Chondrocyte (in vitro differentiated cells): Measurements from ENCODE around the gene NHLRC4. TPM values are rescaled to one million over a fixed set of nuclear protein-coding genes. Genes with fewer than 3 reads are reported as not detected.

ENCODE experiments used
- DNase-seq: peaks from one replicate; pipeline ENCODE4 v3.0.0; 2021; ENCODE audit warnings: mixed read lengths, low spot score
- H3K27ac Mint-ChIP-seq: one replicate; pipeline ENCODE4 v1.8.0; 2021; ENCODE audit warnings: mild to moderate bottlenecking, moderate library complexity, mixed read lengths; ENCODE audit not compliant: unreplicated experiment
- H3K27me3 Mint-ChIP-seq: 2 replicates; pipeline ENCODE4 v1.8.0; 2021; ENCODE audit warnings: low read depth, mixed read lengths
- H3K36me3 Mint-ChIP-seq: 2 replicates; pipeline ENCODE4 v1.8.0; 2021; ENCODE audit warnings: low read depth, mixed read lengths
- H3K4me1 Mint-ChIP-seq: 2 replicates; pipeline ENCODE4 v1.8.0; 2021; ENCODE audit warnings: low read depth, mild to moderate bottlenecking, mixed read lengths
- H3K4me3 Mint-ChIP-seq: one replicate; pipeline ENCODE4 v1.8.0; 2021; ENCODE audit warnings: mild to moderate bottlenecking, moderate library complexity, mixed read lengths; ENCODE audit not compliant: unreplicated experiment
- H3K9me3 Mint-ChIP-seq: 2 replicates; pipeline ENCODE4 v1.8.0; 2021; ENCODE audit warnings: low read depth, mixed read lengths
- total RNA-seq: library from RNA; stranded (reverse); gene quantifications from 3 replicates; pipeline ENCODE4 v1.2.1, GENCODE V29; 2021
- TF ChIP-seq, protein P1 (sequence below): fragments of 200-600 bp; sonication (generic); IDR thresholded peaks from 2 replicates; pipeline ENCODE4 v1.5.0; 2021; ENCODE audit warnings: antibody characterized with exemption, mild to moderate bottlenecking, moderate library complexity

Gene NHLRC4
- total RNA-seq, 1 donor from 2014 or later: not detected

DNA sequence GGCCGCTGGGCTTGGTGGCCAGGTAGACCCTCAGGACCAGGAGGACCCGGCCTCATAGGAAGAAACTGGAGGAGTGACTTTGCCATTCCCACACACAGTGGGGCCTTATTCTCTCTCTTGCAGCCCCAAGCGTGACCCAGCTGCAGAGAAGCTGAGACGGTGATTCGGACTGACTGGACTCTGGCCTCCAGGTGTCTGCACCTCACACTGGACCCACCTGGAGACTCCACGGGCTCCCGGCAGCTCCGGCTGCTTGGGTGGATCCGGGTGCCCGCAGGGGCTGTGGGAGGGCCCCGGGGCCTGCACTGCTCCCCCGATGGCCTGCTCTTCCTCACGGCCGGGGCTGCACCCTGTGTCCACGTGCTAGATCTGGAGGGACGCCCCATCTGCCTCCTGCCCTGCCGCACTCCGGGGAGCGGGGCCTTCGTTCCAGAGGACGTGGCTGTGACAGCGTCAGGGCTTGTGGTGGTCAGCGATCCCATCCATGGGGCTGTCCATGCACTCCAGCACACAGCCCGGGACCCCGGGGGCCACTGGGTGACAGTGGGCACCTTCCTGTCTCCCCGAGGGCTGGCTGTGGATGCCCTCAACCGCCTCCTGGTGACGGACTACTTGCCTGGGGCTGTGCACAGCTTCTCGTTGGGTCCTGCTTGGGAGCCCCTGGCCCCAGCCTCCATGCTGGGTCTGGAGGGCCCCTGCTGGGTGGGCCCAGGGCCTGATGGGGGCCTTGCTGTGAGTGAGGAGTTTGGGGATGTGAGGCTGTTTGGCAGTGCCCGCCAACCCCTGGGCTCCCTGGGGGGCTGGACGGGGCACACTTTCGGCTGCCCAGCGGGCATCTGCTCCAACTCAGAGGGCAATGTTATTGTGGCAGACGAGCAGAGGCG lies 810 bp downstream of the NHLRC4 start:
- no peaks in the 10 kb centered on the region for H3K9me3 Mint-ChIP-seq
- peaks cover 27% of the 10 kb centered on the region for H3K4me1 Mint-ChIP-seq
- no peak overlapping the region for H3K27ac Mint-ChIP-seq
- no peaks in the 10 kb centered on the region for H3K36me3 Mint-ChIP-seq
- no peak overlapping the region for H3K4me3 Mint-ChIP-seq
- H3K27me3 Mint-ChIP-seq: no peaks in the 10 kb centered on the region
- DNase-seq: no peak
- TF ChIP-seq, protein P1, sequence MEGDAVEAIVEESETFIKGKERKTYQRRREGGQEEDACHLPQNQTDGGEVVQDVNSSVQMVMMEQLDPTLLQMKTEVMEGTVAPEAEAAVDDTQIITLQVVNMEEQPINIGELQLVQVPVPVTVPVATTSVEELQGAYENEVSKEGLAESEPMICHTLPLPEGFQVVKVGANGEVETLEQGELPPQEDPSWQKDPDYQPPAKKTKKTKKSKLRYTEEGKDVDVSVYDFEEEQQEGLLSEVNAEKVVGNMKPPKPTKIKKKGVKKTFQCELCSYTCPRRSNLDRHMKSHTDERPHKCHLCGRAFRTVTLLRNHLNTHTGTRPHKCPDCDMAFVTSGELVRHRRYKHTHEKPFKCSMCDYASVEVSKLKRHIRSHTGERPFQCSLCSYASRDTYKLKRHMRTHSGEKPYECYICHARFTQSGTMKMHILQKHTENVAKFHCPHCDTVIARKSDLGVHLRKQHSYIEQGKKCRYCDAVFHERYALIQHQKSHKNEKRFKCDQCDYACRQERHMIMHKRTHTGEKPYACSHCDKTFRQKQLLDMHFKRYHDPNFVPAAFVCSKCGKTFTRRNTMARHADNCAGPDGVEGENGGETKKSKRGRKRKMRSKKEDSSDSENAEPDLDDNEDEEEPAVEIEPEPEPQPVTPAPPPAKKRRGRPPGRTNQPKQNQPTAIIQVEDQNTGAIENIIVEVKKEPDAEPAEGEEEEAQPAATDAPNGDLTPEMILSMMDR: no peak

DNA sequence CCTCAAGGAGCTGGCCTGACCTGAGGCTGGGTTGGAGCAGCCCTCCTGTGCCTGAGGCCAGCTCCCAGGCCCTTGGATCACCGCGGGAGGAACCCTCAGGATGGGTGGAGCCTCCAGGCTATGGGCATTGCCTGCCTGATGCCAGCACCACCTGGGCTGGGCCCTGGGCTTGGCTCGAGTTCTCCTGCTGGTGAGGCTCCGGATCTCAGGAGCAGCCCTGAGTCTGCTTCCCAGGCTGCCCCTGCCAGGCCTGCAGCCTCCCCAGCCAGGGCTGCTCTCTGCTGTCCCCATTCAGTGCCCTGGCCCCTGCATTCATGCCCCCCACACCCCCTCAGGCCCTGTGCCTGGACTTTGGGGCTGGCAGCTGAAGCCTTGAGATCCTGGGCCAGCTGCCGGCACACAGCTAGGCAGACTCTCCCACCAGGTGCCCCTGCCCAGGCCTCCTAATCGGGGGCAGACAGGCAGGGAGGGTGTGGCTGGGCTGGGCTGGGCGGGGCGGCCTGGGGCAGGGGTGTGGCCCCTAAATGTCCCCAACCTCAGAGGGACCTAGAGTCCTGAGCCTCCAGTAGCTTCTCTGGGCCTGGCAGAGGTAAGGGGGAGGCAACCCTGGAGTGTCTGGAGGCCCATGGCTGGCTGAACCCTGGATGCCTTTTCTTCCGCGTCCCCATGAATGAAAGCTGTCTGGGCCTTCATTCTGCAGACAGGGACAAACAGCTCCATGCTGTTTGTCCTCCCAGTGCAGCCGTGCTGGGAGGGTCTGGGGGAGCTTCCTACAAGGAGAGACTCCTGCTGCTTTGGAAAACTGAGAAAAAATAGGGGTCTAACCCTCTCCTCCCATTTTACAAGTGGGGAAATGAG lies 1.8 kb downstream of the NHLRC4 start:
- no peaks in the 10 kb centered on the region for H3K9me3 Mint-ChIP-seq
- TF ChIP-seq, protein P1: no peak
- no peak for DNase-seq
- H3K27me3 Mint-ChIP-seq: no peaks in the 10 kb centered on the region
- peak overlapping the region; percentile 76 for H3K4me3 Mint-ChIP-seq
- peaks cover 27% of the 10 kb centered on the region for H3K4me1 Mint-ChIP-seq
- H3K36me3 Mint-ChIP-seq: no peaks in the 10 kb centered on the region
- peak overlapping the region; percentile 41 for H3K27ac Mint-ChIP-seq

DNA sequence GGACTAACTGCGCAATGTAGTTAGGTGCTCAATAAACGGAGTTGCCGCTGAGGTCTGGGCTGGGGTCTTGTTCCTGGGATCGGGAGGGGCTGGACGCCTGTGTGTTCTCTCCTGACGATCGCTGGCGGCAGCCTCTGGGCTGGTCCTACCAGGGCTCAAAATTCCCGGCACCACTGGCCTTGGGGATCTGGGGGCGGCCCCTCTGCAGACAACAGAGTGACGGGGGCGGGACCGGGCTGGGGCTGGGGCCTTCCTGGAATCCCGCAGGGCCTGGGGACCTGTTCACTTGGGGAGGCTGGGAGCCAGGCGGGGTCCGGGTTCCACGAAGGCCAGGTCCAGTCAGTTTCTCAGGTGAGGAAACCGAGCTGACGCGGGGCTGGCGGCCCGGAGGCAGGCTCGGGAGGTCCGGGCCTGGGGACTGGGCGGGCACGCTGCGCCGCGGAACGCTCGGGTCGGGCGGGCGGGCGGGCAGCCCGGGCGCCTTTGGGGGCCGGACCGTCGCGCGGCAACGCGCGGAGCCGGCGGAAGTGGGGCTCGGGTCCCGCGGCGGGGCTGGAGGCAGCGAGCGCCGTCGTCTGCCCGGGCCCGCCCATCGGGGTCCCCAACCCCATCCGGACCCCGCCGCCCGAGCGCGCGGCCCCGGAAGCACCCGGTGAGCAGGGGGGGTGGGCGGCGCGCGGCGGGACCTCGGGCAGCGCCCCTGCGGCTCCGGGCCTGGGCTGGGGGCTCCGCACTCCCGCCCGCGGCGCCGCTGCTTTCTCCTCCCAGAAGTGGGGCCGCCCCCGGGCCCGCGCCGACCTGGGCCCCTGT lies 2.8 kb downstream of the NHLRC4 start, which contains the start of gene PIGQ:
PIGQ (plus strand) TSS at position 524 of the 810 bp plus-strand sequence. CDS start 4,107 bp downstream, outside the sequence.
- TF ChIP-seq, protein P1: no peak
- Mint-ChIP-seq H3K27me3 (no peaks in the 10 kb centered on the region), H3K36me3 (no peaks in the 10 kb centered on the region), H3K27ac (peak within 1 kb of the TSS; percentile 87), H3K9me3 (no peaks in the 10 kb centered on the region), H3K4me1 (peaks cover 27% of the 10 kb centered on the region), H3K4me3 (peak within 1 kb of the TSS; percentile 80)
- no peak for DNase-seq

DNA sequence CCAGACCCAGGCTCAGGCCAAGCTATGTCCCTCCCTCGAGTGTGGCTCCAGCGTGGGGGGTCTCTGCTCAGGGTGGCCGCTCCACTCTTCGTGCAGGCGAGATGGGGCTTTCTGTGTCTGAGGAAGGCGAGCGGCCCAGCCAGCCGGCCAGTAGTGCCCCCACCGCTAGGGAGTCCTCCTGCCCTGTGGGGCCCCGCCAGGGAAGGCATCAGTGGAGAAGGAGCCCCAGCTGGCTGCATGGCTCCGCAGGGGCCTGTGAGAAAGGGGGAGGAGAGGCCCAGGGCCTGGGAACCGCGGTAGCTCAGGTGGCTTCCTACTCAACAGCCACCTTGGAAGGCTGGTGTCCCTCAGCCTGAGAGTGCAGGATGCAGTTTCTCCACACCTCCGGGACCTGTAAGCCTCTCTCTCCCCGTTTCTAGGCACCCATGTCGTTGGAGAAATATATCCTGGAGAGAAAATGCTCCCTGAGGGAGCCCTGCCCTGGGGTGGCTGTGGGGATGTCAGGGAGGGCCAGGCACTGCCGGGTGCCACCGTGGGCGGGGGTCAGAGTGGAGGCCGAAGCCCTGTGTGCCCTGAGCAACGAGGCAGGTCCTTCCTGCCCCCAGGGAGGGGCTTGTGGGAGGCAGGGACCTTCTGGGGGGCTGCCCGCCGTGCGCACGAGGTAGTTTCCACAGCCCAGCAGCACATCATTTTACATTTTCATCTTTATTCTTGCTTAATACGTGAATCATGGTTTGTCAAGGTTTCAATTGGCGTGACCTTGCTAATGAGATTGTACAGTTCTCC lies 6.3 kb downstream of the NHLRC4 start:
- TF ChIP-seq, protein P1: no peak
- Mint-ChIP-seq H3K4me3 (no peak overlapping the region), H3K9me3 (no peaks in the 10 kb centered on the region), H3K27ac (no peak overlapping the region), H3K36me3 (peaks cover 1% of the 10 kb centered on the region), H3K4me1 (peaks cover 28% of the 10 kb centered on the region), H3K27me3 (no peaks in the 10 kb centered on the region)
- no peak for DNase-seq
